Measurements from ENCODE around the gene MAST3.

MAST3 gene

GRCh38 chr19:18171605-18172327 is 74.2 kb downstream of the MAST3 start:
- H3K4me3 ChIP-seq (ENCODE audit: low read depth, low read length), result no peak overlapping the region
- no peak for TF ChIP-seq CTCF (IDR thresholded peaks at IDR 0.05; ENCODE audit: low read depth, low read length)
- no peak for DNase-seq (ENCODE audit: low read depth)

GRCh38 chr19:18172331-18173053 is 74.9 kb downstream of the MAST3 start:
- no peak overlapping the region for H3K4me3 ChIP-seq (ENCODE audit: low read depth, low read length)
- TF ChIP-seq POLR2A (IDR thresholded peaks at IDR 0.05; ENCODE audit: extremely low read depth, insufficient read length) (no peak), MYC (IDR thresholded peaks at IDR 0.05; ENCODE audit: low read depth, low read length) (no peak), MAX (IDR thresholded peaks at IDR 0.05; ENCODE audit: low read depth, low read length) (no peak), CTCF (IDR thresholded peaks at IDR 0.05; ENCODE audit: low read depth, low read length) (no peak)
- DNase-seq (ENCODE audit: low read depth), result no peak

- no peak overlapping the region for H3K4me3 ChIP-seq (ENCODE audit: low read depth, low read length)
- TF ChIP-seq POLR2A (IDR thresholded peaks at IDR 0.05; ENCODE audit: extremely low read depth, insufficient read length) (no peak), MAX (IDR thresholded peaks at IDR 0.05; ENCODE audit: low read depth, low read length) (no peak), CTCF (IDR thresholded peaks at IDR 0.05; ENCODE audit: low read depth, low read length) (no peak), MYC (IDR thresholded peaks at IDR 0.05; ENCODE audit: low read depth, low read length) (no peak)
- peak; percentile 75 for DNase-seq (ENCODE audit: low read depth)
Observed at GRCh38 chr19:18173054-18173571, 75.5 kb downstream of the MAST3 start.

- DNase-seq (ENCODE audit: low read depth), result peak; percentile 54
- H3K4me3 ChIP-seq (ENCODE audit: low read depth, low read length), result peak within 1 kb of the TSS; percentile 9
- TF ChIP-seq POLR2A (IDR thresholded peaks at IDR 0.05; ENCODE audit: extremely low read depth, insufficient read length), result no peak
- no peak for TF ChIP-seq MAX (IDR thresholded peaks at IDR 0.05; ENCODE audit: low read depth, low read length)
Observed at GRCh38 chr19:18173572-18174288, 76.2 kb downstream of the MAST3 start, which contains the start of gene IFI30. Gene IFI30, plus strand, starts transcription at chr19:18173813. Its CDS starts 29 bp downstream, at chr19:18173842.

GRCh38 chr19:18174983-18175382 is 77.4 kb downstream of the MAST3 start:
- no peak for TF ChIP-seq CTCF (IDR thresholded peaks at IDR 0.05; ENCODE audit: low read depth, low read length)
- TF ChIP-seq MAX (IDR thresholded peaks at IDR 0.05; ENCODE audit: low read depth, low read length), result no peak
- TF ChIP-seq MYC (IDR thresholded peaks at IDR 0.05; ENCODE audit: low read depth, low read length), result no peak
- no peak for TF ChIP-seq POLR2A (IDR thresholded peaks at IDR 0.05; ENCODE audit: extremely low read depth, insufficient read length)
- no peak for DNase-seq (ENCODE audit: low read depth)
- no peak overlapping the region for H3K4me3 ChIP-seq (ENCODE audit: low read depth, low read length)

Data from NB4 (cell line).